Effector memory CD8-positive, alpha-beta T cell (primary cell): Measurements from ENCODE around the gene HMGB4.

Experiments
- ATAC-seq: fragments of 150-1000 bp; cut with Tn5 transposase; replicated peaks from 2 replicates; pipeline ENCODE4 v1.10.0; 2021; ENCODE audit warnings: mild to moderate bottlenecking, moderate library complexity
- DNase-seq, 3 experiments: peaks; one replicate each; pipeline ENCODE4 v3.0.0; 2021
- H3K27ac Mint-ChIP-seq, 2 donors: one replicate each; pipeline ENCODE4 v1.8.0; 2022; ENCODE audit warnings: mild to moderate bottlenecking in 2 of 2, mixed read lengths in 2 of 2, moderate library complexity in 2 of 2
- H3K27me3 Mint-ChIP-seq, 2 donors: one replicate each; pipeline ENCODE4 v1.8.0; 2022; ENCODE audit warnings: mixed read lengths in 2 of 2
- H3K36me3 Mint-ChIP-seq: one replicate; pipeline ENCODE4 v1.8.0; 2022; ENCODE audit warnings: mild to moderate bottlenecking, moderate library complexity, mixed read lengths; ENCODE audit not compliant: insufficient read depth
- H3K4me1 Mint-ChIP-seq, 2 donors: one replicate each; pipeline ENCODE4 v1.8.0; 2022; ENCODE audit warnings: low read depth in 2 of 2, mixed read lengths in 2 of 2
- H3K4me3 Mint-ChIP-seq, 2 donors: one replicate each; pipeline ENCODE4 v1.8.0; 2022; ENCODE audit warnings: mild to moderate bottlenecking in 2 of 2, mixed read lengths in 2 of 2, moderate library complexity in 2 of 2
- H3K9me3 Mint-ChIP-seq, 2 donors: one replicate each; pipeline ENCODE4 v1.8.0; 2022; ENCODE audit warnings: mixed read lengths in 2 of 2

Gene HMGB4

DNA sequence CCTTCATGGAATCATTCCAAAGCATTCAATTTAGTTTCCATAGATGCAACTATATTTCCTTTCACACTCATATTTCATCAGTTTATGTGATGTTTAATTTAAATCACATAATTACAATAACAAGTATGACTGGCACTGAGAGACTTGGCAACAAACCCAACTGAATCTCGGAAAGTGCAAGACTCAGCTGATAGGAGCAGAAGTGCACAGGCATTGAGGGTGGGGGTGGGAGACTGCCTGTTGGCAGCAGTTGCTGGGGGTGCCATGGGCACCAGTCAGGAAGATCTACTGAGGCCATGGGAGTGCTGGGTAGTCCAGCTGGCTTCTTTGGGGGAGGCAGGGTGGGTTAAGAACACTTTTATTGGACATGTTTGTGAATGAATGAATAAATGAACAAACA, 10.4 kb upstream of the HMGB4 start:
- no peaks in the 10 kb centered on the region for H3K36me3 Mint-ChIP-seq

DNA sequence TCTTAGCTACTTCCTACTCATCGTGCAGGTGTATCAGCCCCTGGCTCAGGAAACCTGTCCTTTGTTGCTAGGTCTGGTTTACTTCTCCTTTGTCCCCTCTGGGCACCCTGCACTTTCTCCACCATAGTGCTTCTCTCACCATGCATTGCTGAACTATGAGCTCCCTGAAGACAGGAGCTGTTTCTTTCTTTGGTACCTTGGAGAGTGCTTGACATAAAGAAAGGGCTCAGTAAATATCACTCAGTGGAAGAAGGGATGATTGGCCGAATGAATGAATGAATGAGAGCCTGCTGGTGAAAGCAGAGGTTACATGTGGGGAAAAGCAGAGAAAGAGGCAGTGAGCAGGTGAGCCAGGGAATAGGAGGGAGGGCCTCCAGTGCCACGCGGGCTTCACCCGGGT, 9.8 kb upstream of the HMGB4 start:
- no peaks in the 10 kb centered on the region for H3K9me3 Mint-ChIP-seq
- no peak overlapping the region for H3K27ac Mint-ChIP-seq
- no peaks in the 10 kb centered on the region for H3K36me3 Mint-ChIP-seq
- no peaks in the 10 kb centered on the region for H3K4me1 Mint-ChIP-seq
- no peak for DNase-seq
- no peak overlapping the region for H3K4me3 Mint-ChIP-seq
- ATAC-seq, result no peak
- H3K27me3 Mint-ChIP-seq, result peaks cover 31 to 51% of the 10 kb centered on the region in 2 donors

More for the DNA sequence above, 10.4 kb upstream of the HMGB4 start:
- H3K27me3 Mint-ChIP-seq, result peaks cover 30 to 48% of the 10 kb centered on the region in 2 donors
- DNase-seq (no peak), ATAC-seq (no peak)
- H3K9me3 Mint-ChIP-seq, result no peaks in the 10 kb centered on the region
- no peak overlapping the region for H3K27ac Mint-ChIP-seq
- no peak overlapping the region for H3K4me3 Mint-ChIP-seq
- H3K4me1 Mint-ChIP-seq, result no peaks in the 10 kb centered on the region

DNA sequence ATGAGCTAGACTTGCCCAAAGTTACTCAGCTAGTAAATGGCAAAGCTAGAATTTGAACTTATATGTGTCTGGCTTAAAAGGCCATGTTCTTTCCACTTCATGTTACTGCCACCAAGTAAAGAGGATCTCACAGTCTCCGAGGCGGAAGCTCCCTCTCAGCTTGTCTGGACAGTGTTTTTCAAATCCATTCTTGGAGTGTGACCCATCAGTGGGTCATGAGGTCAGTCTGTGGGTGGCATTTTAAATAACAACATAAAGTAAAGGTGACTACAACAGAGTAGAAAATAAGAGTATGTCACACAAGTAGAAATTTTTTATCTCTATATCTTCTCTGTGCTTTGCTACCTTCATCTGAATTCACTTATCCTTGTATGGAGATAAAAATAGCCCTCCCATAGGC, 3.2 kb upstream of the HMGB4 start:
- Mint-ChIP-seq H3K36me3 (no peaks in the 10 kb centered on the region), H3K27ac (no peak overlapping the region), H3K27me3 (peaks cover 37 to 56% of the 10 kb centered on the region in 2 donors), H3K9me3 (no peaks in the 10 kb centered on the region), H3K4me1 (no peaks in the 10 kb centered on the region), H3K4me3 (no peak overlapping the region)
- ATAC-seq (no peak), DNase-seq (no peak)

- Mint-ChIP-seq H3K27ac (no peak overlapping the region), H3K9me3 (no peaks in the 10 kb centered on the region), H3K27me3 (peaks cover 27 to 45% of the 10 kb centered on the region in 2 donors), H3K4me1 (peaks cover 0 to 5% of the 10 kb centered on the region in 2 donors), H3K36me3 (no peaks in the 10 kb centered on the region), H3K4me3 (no peak overlapping the region)
- DNase-seq, result no peak
- no peak for ATAC-seq
These were observed 846 bp downstream of the HMGB4 start for GRCh38 chr1:33864460-33865389.

DNA sequence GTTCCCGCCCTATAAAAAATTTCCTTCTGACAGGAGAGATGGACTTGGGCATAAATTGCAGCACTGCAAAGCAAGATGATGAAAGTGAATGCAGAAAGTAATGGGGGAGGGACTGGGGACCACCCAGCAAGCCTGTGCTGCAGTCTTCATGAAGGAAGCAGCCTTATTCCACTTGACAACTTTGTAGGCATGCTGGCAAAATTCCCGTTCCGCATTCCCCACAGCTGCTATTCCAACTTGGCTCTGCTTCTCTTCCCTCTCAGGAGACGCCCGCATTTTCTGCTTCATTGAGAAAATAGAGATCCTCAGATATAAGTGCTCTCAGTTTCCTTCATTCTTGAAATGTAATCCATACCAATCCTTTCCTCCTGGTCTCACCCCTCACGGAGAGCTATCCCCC, 2.4 kb downstream of the HMGB4 start:
- no peak overlapping the region for H3K27ac Mint-ChIP-seq
- no peak overlapping the region for H3K4me3 Mint-ChIP-seq
- H3K4me1 Mint-ChIP-seq, result peaks cover 0 to 5% of the 10 kb centered on the region in 2 donors
- no peaks in the 10 kb centered on the region for H3K9me3 Mint-ChIP-seq
- peaks cover 26 to 43% of the 10 kb centered on the region in 2 donors for H3K27me3 Mint-ChIP-seq
- H3K36me3 Mint-ChIP-seq, result no peaks in the 10 kb centered on the region
- DNase-seq, result no peak
- ATAC-seq, result no peak

DNA sequence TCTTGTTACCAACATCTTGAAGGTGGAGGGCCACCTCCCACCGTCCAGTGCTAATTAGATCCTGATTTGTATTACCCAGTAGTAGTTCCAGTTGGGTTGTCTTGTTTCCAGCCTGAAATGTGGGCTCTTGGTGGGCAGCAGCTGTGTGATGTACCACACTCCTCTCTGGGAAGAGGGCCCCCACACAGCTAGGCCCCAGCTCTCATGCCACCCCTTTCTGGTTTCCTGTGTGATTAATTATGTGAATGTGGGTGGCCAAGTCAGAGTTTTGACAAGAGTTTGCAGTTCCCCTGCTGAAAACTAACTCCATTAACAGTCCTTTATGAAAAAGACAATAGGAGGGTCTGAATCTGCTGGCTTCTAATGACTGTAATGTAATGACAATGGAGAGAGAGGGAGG, 3.8 kb downstream of the HMGB4 start:
- Mint-ChIP-seq H3K4me3 (peak overlapping the region in 1 of 2 donors; percentile 18), H3K4me1 (peaks cover 0 to 7% of the 10 kb centered on the region in 2 donors), H3K27me3 (peaks cover 20 to 29% of the 10 kb centered on the region in 2 donors)

GRCh38 chr1:33872275-33872674, 8.4 kb downstream of the HMGB4 start:
- Mint-ChIP-seq H3K4me3 (no peak overlapping the region), H3K36me3 (no peaks in the 10 kb centered on the region), H3K9me3 (no peaks in the 10 kb centered on the region), H3K27me3 (peaks cover 30 to 37% of the 10 kb centered on the region in 2 donors), H3K4me1 (peaks cover 0 to 7% of the 10 kb centered on the region in 2 donors), H3K27ac (no peak overlapping the region)
- ATAC-seq, result no peak
- no peak for DNase-seq

More for the DNA sequence above, 3.8 kb downstream of the HMGB4 start:
- Mint-ChIP-seq H3K27ac (no peak overlapping the region), H3K9me3 (no peaks in the 10 kb centered on the region), H3K36me3 (no peaks in the 10 kb centered on the region)
- ATAC-seq (peak; percentile 24), DNase-seq (no peak)

DNA sequence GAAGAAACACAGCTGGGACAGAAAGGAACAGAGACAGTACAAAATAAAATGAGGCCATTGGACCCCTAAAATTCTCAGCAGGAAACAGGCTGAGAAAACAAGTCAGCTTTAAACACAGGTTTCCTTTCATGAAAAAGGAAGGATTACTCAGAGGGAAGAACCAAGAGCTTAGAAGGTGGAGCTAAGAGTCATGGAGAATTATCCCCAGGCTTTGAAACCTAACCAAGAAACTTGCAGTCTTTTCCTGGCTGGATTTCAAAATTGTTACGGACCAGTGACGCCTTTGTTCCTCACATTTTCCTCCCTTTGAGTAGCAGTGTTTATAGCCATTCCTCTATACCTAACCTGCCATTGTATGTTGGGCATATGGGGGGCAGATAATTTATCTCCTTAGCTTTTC, 8.8 kb downstream of the HMGB4 start:
- no peak for ATAC-seq
- no peaks in the 10 kb centered on the region for H3K9me3 Mint-ChIP-seq
- no peak overlapping the region for H3K4me3 Mint-ChIP-seq
- H3K36me3 Mint-ChIP-seq, result no peaks in the 10 kb centered on the region
- H3K27me3 Mint-ChIP-seq, result peaks cover 34 to 41% of the 10 kb centered on the region in 2 donors
- DNase-seq, result no peak
- H3K27ac Mint-ChIP-seq, result no peak overlapping the region
- H3K4me1 Mint-ChIP-seq, result peaks cover 0 to 4% of the 10 kb centered on the region in 2 donors

- Mint-ChIP-seq H3K36me3 (no peaks in the 10 kb centered on the region), H3K27me3 (peaks cover 40 to 50% of the 10 kb centered on the region in 2 donors), H3K4me3 (no peak overlapping the region), H3K4me1 (peaks cover 0 to 2% of the 10 kb centered on the region in 2 donors), H3K9me3 (no peaks in the 10 kb centered on the region), H3K27ac (no peak overlapping the region)
- ATAC-seq (no peak), DNase-seq (no peak)
These were observed 10.8 kb downstream of the HMGB4 start for GRCh38 chr1:33874636-33875035.

DNA sequence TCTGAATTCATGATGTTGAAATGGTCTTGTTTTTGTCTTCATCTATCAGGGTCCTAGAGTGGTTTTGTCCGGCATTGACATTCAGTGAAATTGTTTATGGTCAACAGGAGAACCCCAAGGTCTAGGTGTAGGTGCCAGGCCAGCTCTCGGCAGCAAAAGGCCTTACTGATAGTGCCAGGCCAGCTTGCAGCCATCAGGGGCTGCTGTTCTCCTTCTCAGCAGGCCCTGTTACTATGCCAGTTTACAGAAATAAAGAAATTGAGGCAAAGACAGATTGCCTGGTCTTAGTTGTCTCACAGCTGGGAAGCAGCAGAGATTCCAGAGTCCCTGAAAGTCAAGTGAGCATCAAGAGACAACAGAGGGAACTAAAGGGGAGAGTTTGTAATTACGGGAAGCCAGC, 12.0 kb downstream of the HMGB4 start:
- H3K27ac Mint-ChIP-seq, result no peak overlapping the region
- ATAC-seq, result no peak
- H3K27me3 Mint-ChIP-seq, result peaks cover 43 to 52% of the 10 kb centered on the region in 2 donors
- no peak overlapping the region for H3K4me3 Mint-ChIP-seq
- no peaks in the 10 kb centered on the region for H3K36me3 Mint-ChIP-seq
- no peak for DNase-seq
- H3K9me3 Mint-ChIP-seq, result no peaks in the 10 kb centered on the region
- H3K4me1 Mint-ChIP-seq, result peaks cover 0 to 2% of the 10 kb centered on the region in 2 donors

- peaks cover 47 to 52% of the 10 kb centered on the region in 2 donors for H3K27me3 Mint-ChIP-seq
- H3K4me1 Mint-ChIP-seq, result no peaks in the 10 kb centered on the region
- H3K4me3 Mint-ChIP-seq, result no peak overlapping the region
- H3K36me3 Mint-ChIP-seq, result no peaks in the 10 kb centered on the region
- no peaks in the 10 kb centered on the region for H3K9me3 Mint-ChIP-seq
- ATAC-seq (no peak), DNase-seq (no peak)
- no peak overlapping the region for H3K27ac Mint-ChIP-seq
These were observed 13.2 kb downstream of the HMGB4 start for GRCh38 chr1:33876970-33877650.

DNA sequence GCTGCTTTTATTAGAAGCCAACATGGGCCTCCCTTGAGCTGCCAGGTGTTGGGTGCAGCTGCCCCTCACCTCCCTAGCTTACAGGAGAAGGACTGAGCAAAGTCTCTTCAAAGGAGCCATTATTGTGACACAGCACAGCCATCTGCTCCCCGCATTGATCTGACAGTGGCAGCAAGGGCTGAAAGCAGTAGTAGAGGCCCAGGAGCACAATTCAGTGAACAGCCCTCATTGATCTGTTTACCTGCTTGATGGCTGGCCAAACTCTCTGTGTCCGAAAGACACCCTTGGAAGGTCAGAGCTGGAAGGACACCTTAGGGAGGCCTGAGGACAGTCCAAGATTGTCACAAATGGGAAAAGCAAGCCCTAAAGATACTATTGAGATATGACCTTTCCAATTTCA, 14.5 kb downstream of the HMGB4 start:
- DNase-seq (no peak), ATAC-seq (no peak)
- Mint-ChIP-seq H3K4me1 (no peaks in the 10 kb centered on the region), H3K9me3 (no peaks in the 10 kb centered on the region), H3K27me3 (peaks cover 45 to 55% of the 10 kb centered on the region in 2 donors), H3K27ac (no peak overlapping the region), H3K4me3 (no peak overlapping the region), H3K36me3 (no peaks in the 10 kb centered on the region)

GRCh38 chr1:33880305-33880704, 16.4 kb downstream of the HMGB4 start:
- Mint-ChIP-seq H3K4me1 (no peaks in the 10 kb centered on the region), H3K36me3 (no peaks in the 10 kb centered on the region), H3K27me3 (peaks cover 45 to 54% of the 10 kb centered on the region in 2 donors), H3K9me3 (no peaks in the 10 kb centered on the region), H3K4me3 (no peak overlapping the region), H3K27ac (no peak overlapping the region)
- DNase-seq (no peak), ATAC-seq (no peak)

DNA sequence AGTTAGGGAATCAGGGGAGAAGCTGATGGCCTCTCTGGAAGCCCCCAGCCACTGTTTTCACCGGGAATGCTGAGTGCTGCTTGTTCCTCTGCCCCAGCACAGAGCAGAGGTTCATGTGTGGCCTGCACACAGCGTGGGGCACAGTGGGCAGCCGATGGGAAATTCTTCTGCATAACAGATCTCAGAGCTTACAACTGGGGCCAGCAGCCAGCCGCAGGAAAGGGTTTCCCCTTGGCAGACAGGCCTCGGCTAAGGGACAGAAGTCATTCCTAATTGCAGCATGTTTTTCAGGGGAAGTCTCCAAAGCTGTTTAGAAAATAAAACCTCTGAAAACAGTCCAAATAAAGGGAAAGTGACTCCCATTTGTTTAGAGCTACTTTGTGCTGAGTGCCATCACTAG, 22.6 kb downstream of the HMGB4 start:
- Mint-ChIP-seq H3K27ac (no peak overlapping the region), H3K36me3 (no peaks in the 10 kb centered on the region), H3K9me3 (no peaks in the 10 kb centered on the region), H3K4me1 (no peaks in the 10 kb centered on the region), H3K27me3 (peaks cover 26 to 32% of the 10 kb centered on the region in 2 donors), H3K4me3 (no peak overlapping the region)
- DNase-seq, result no peak
- no peak for ATAC-seq
